Diencephalon (tissue), 1 donor: Measurements from ENCODE around the gene GSTM3. TPM values are rescaled to one million over a fixed set of nuclear protein-coding genes. Genes with fewer than 3 reads are reported as not detected.

ENCODE experiments used
- total RNA-seq: library from RNA; depleted of rRNA; stranded (reverse); fragments of >200 nt; gene quantifications from one replicate; pipeline ENCODE4 v1.2.3, GENCODE V29; 2014

GSTM3 gene
- 91.3 TPM for total RNA-seq

GRCh38 chr1:109740615-109741373 is at the start of gene GSTM3:
Gene GSTM3 (minus strand): TSS chr1:109741038. CDS start chr1:109740287, 751 bp downstream.

GRCh38 chr1:109763646-109764415 is 23.0 kb upstream of the GSTM3 start, which contains the start of gene EPS8L3:
Gene EPS8L3 (minus strand): TSS chr1:109763923. CDS start chr1:109761749, 2,174 bp downstream.

GRCh38 chr1:109711593-109712320 is 29.1 kb downstream of the GSTM3 start, which contains the start of gene GSTM5:
Gene GSTM5 (plus strand): TSS chr1:109712251. CDS start chr1:109712313, 62 bp downstream.

GRCh38 chr1:109687641-109688499 is 53.0 kb downstream of the GSTM3 start, which contains the start of gene GSTM1:
Gene GSTM1 (plus strand): TSS chr1:109687817. CDS start chr1:109687874, 57 bp downstream.

Other genes starting within 250 kb of the GSTM3 start
- 6.9 TPM for gene CYB561D1, start 246.9 kb downstream of the GSTM3 start, total RNA-seq
- gene AMIGO1, start 231.3 kb downstream of the GSTM3 start, total RNA-seq: 16.6 TPM
- gene GPR61, start 201.2 kb downstream of the GSTM3 start, total RNA-seq: 17.8 TPM
- 12.9 TPM for gene GNAI3, start 192.4 kb downstream of the GSTM3 start, total RNA-seq
- not detected for gene GNAT2, start 121.4 kb downstream of the GSTM3 start, total RNA-seq
- gene AMPD2, start 121.2 kb downstream of the GSTM3 start, total RNA-seq: 70.8 TPM
- gene GSTM4, start 84.9 kb downstream of the GSTM3 start, total RNA-seq: 9.7 TPM
- 33.0 TPM for gene GSTM2, start 73.0 kb downstream of the GSTM3 start, total RNA-seq
- gene GSTM1, start 53.2 kb downstream of the GSTM3 start, total RNA-seq: 15.0 TPM
- 6.2 TPM for gene GSTM5, start 28.8 kb downstream of the GSTM3 start, total RNA-seq
- gene EPS8L3, start 22.9 kb upstream of the GSTM3 start, total RNA-seq: not detected
- 2.8 TPM for gene CSF1, start 169.8 kb upstream of the GSTM3 start, total RNA-seq
- gene AHCYL1, start 243.7 kb upstream of the GSTM3 start, total RNA-seq: 62.5 TPM